Measurements from ENCODE around the gene PREX1.

PREX1 gene

DNA sequence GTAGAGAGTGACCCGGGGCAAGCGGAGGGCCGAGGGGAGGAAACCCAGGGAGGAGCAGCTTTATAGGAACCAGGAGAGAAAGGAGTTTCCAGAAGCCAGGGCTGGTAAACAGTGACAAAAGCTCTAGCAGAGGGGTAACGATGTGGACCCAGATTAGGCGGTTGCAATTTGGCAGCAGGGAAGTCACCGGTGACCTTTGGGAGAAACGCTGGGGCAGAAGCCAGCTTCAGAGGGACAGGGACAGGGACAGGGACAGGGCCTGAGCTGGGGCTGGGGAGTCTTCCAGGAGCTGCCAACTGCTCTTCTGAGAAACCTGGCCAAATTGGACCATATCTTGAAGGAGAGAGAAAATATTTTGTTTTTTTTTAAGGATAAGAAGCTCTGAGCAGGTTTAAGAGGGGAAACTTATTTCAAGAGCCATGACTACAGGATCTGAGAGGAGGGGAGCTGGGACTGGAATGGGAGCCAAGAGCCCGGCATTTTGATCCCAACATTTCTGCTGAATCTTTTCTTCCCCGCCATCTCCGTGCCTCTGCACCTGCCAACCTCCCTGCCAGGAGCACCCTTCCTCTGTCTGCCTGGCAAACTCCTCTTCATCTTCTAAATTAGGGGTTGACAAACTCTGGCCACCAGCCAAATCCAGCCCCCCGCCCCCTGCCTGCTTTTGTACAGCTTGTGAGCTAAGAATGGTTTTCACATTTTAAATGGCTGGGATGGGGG is 22.6 kb upstream of the PREX1 start:
- TF ChIP-seq, protein P1, sequence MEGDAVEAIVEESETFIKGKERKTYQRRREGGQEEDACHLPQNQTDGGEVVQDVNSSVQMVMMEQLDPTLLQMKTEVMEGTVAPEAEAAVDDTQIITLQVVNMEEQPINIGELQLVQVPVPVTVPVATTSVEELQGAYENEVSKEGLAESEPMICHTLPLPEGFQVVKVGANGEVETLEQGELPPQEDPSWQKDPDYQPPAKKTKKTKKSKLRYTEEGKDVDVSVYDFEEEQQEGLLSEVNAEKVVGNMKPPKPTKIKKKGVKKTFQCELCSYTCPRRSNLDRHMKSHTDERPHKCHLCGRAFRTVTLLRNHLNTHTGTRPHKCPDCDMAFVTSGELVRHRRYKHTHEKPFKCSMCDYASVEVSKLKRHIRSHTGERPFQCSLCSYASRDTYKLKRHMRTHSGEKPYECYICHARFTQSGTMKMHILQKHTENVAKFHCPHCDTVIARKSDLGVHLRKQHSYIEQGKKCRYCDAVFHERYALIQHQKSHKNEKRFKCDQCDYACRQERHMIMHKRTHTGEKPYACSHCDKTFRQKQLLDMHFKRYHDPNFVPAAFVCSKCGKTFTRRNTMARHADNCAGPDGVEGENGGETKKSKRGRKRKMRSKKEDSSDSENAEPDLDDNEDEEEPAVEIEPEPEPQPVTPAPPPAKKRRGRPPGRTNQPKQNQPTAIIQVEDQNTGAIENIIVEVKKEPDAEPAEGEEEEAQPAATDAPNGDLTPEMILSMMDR (IDR thresholded peaks at IDR 0.05; ENCODE audit: low read depth, low read length, missing control alignments), result no peak
- in situ Hi-C loops (cut with HindIII; ENCODE audit: low pct_ligation_motif_present, low sequenced_read_pairs), result no loop called here
- H3K27ac ChIP-seq, result no peak overlapping the region
- no peak overlapping the region for H3K4me3 ChIP-seq (ENCODE audit: low read depth, low read length)
- H3K36me3 ChIP-seq (replicated peaks), result no peaks in the 10 kb centered on the region
- DNase-seq, result no peak
- no peaks in the 10 kb centered on the region for H3K27me3 ChIP-seq (replicated peaks)

DNA sequence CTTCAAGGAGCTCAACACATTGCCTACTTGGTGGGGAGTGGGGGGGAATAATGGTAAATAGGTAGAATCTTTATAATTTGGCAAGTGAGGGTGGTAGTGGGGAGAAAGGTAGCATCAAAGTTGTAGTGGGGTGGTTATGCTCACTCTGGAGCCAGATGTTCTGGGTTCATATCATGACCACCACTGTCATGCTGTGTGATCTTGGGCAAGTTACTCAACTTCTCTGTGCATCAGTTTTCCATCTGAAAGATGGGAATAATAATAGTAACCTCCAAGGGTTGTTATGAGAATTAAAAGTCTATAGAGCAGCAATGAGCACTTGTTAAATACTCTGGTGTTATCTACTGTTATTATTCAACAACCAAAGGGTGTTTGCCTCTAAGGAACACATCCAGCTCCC is 22.0 kb upstream of the PREX1 start:
- Histone ChIP-seq H3K36me3 (replicated peaks) (no peaks in the 10 kb centered on the region), H3K27ac (no peak overlapping the region), H3K4me3 (ENCODE audit: low read depth, low read length) (no peak overlapping the region), H3K27me3 (replicated peaks) (no peaks in the 10 kb centered on the region)
- no peak for DNase-seq
- in situ Hi-C loops (cut with HindIII; ENCODE audit: low pct_ligation_motif_present, low sequenced_read_pairs), result no loop called here
- TF ChIP-seq, protein P1 (IDR thresholded peaks at IDR 0.05; ENCODE audit: low read depth, low read length, missing control alignments), result no peak

DNA sequence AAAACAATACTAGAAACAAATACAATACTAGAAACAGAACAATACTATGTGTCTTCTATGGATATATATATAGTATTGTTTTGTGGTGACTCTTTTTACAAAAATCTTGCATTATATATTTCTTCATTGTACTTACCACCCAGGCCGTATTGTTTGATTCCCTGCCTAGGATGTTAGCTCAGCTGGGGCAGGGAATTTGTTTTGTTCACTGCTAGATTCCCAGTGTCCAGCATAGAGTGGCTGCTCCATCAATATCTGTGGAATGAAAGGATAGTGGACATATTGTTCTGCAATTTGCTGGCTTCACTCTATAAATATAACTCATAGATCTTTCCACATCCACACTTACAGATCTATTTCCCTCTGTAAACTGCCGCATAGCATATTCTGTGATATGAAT is 21.5 kb upstream of the PREX1 start:
- no peaks in the 10 kb centered on the region for H3K27me3 ChIP-seq (replicated peaks)
- H3K27ac ChIP-seq, result no peak overlapping the region
- H3K36me3 ChIP-seq (replicated peaks), result no peaks in the 10 kb centered on the region
- TF ChIP-seq, protein P1 (IDR thresholded peaks at IDR 0.05; ENCODE audit: low read depth, low read length, missing control alignments), result no peak
- no peak for DNase-seq
- in situ Hi-C loops (cut with HindIII; ENCODE audit: low pct_ligation_motif_present, low sequenced_read_pairs), result no loop called here
- H3K4me3 ChIP-seq (ENCODE audit: low read depth, low read length), result no peak overlapping the region

DNA sequence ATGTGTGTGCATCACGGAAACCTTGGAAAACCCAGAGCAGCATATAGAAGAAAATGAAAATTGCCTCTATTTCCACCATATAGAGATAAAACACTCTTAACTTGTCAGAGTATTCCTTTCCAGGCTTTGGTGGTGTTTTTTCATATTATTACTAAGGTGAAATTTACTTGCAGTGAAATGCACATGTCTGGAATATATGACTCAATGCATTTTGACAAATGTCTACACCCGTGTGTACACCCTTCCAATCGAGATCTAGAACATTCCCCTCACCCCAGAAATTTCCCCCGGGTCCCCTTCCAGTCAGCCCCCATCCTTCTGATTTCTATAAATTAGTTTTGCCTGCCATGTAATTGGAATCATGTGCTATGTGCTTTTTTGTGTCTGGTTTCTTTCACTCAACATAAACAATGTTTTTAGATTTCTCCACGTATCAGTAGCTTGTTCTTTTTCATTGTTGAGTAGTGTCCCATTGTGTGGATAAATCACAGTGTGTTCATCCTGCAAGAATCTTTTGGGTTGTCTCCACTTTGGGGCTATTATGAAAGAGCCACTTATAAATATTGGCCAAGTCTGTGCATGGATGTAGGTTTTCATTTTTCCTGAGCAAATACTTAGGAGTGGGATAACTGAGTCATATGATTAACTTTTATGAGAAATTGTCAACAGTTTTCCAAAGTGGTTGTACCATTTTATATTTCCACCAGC is 19.9 kb upstream of the PREX1 start:
- in situ Hi-C loops (cut with HindIII; ENCODE audit: low pct_ligation_motif_present, low sequenced_read_pairs), result no loop called here
- Histone ChIP-seq H3K36me3 (replicated peaks) (no peaks in the 10 kb centered on the region), H3K27me3 (replicated peaks) (no peaks in the 10 kb centered on the region), H3K27ac (no peak overlapping the region), H3K4me3 (ENCODE audit: low read depth, low read length) (no peak overlapping the region)
- DNase-seq, result no peak
- TF ChIP-seq, protein P1 (IDR thresholded peaks at IDR 0.05; ENCODE audit: low read depth, low read length, missing control alignments), result no peak

DNA sequence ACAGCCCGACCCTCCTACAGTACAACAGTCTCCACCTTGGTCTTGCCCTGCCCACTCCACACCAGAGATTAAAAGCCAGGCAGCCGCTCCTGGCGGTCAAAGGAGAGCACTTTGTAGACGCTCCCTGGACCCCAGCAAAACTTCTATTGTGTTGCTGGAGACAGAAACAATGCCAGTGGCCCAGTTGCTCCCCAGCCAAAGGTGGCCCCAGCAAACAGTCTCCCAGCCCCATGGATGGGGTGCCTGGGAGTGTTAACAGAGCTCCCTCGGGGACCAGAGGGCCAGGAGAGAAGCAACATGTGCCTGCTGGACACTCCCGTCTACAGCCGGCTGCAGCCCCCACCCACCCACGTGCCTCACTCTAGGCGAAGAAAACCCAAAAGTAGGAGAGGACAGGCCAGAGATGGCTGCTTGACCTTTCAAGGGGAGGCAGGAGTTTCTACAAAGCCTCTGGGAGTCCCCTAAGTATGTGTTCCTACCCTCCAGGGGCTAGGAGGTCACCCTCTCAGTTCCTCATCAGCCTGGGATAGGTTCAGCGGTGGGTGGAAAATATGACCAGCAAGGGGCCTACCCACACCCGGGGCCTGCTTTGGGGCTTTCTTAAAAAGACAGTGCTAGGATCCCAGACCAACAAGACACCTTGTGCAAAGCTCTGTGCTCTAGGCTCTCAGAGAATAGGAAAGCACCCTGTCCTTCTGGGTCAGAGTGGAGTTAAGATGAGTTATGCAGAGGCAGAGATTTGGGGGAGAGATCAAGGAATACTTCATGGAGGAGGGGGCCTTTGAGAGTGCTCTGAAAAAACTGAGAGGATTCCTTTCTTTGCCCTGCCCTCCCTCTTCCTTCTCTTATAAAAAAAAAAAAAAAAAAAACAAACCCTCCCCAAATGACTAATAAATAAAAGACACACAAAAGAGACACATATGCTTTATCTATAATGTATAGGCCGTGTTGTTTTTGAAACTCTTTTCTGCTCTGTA is 19.0 kb upstream of the PREX1 start:
- Histone ChIP-seq H3K4me3 (ENCODE audit: low read depth, low read length) (no peak overlapping the region), H3K27me3 (replicated peaks) (no peaks in the 10 kb centered on the region), H3K36me3 (replicated peaks) (no peaks in the 10 kb centered on the region), H3K27ac (no peak overlapping the region)
- DNase-seq, result no peak
- in situ Hi-C loops (cut with HindIII; ENCODE audit: low pct_ligation_motif_present, low sequenced_read_pairs), result no loop called here
- TF ChIP-seq, protein P1 (IDR thresholded peaks at IDR 0.05; ENCODE audit: low read depth, low read length, missing control alignments), result no peak
